HG02981 (cell line): Measurements from ENCODE around the gene SLC12A2.

Source experiments
- ATAC-seq: cut with Tn5 transposase; IDR thresholded peaks from one replicate; pipeline ENCODE4 v1.9.1; 2021; ENCODE audit warnings: mild to moderate bottlenecking, moderate library complexity; ENCODE audit not compliant: unreplicated experiment

SLC12A2 gene

DNA sequence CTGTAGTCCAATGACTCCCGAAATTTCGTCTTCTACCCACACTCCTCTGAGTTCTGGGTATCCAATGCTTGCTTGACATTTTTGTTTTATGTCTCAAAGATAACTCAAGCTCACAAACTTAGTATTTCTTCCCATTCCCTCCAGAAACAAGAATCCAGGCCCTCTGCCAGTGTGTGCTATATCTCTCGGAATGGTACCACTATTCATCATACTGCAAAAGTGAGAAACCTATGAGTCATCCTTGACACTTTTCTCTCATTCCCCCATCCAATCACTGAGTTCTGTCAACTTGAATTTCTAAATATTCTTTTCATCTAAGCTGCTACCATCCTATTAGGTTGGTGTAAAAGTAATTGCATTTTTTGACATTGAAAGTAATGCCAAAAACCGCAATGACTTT is 9.8 kb downstream of the SLC12A2 start:
- no peak for ATAC-seq

DNA sequence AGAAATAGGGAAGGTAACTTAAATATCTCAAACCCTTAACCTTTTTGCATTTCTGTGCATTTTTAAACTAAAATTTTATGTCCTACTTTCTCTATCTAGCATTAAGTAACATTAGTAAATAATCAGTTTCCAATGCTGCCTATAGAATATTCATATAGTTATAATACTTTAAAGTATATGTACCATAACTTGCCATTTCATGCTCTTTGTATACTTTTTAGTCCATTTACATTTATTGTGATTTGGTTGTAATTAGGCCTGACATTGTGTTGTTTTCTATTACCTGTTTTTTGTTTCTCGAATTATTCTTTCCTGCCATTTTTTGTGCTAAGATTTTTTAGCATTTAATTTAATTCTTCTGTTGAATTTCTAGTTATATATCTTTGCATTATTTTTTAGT is 13.7 kb downstream of the SLC12A2 start:
- no peak for ATAC-seq

DNA sequence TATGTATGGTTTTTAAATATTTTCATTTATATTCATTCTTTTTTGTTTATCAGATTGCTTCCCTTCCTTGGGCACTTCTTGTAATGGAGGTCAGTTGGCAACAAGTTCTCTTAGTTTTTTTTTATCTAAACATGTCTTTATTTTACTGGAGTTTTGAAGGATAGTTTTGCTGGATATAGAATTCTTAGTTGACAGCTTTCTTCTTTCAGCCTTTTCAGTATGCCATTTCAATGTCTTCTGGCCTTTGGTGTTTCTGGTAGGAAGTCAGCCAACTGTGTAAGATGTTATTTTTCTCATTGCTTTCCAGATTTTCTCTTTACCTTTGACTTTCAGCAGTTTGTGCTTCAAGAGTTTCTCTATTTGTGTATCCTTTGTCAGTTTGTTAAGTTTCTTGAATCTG is 14.2 kb downstream of the SLC12A2 start:
- ATAC-seq = no peak

DNA sequence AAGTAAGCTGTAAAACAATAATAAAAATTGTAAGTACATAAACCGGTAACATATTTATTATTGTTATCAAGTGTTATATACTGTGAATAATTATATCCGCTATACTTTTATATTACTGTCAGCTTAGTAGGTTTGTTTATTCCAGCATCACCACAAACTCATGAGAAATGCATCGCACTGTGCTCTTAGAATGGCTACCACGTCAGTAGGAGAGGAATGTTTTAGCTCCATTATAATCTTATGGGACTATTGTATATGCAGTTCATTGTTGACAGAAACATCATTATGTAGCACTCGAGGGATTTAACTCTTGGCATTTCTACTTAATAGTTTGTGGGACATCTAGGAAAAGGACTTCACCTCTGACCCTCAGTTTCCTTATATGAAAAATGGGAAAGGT is 16.4 kb downstream of the SLC12A2 start:
- ATAC-seq = no peak

DNA sequence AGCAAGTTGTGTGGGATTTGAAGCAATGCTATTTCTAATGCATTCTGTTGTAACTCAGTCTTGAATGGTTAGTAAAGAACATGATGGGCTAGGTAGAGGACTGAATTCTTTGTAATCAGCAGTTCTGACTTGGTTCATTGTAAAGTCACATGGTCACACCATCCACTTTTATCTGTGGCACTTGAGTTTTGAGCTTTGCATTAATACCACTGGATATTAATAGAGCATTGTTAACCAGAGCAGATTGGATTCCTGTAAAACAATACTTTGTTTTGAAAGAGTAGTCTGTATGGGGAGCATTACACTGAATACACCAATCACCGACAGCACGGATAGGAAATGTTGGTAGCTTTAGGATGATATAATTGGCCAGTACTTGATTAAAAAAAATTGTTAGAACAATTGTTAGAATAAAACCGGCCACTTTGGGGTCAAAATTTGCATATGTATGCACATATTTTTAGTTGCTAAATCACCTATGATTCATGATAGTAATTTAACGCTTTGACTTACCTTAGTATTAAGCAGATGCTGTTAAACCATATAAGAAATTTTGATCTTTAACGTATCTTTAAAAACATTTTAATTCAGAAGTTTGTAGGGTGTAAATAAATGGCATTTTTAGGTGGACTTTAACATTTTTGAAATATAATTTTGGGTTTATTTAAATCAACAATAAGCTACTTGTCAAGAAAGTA is 17.4 kb downstream of the SLC12A2 start:
- ATAC-seq = no peak

DNA sequence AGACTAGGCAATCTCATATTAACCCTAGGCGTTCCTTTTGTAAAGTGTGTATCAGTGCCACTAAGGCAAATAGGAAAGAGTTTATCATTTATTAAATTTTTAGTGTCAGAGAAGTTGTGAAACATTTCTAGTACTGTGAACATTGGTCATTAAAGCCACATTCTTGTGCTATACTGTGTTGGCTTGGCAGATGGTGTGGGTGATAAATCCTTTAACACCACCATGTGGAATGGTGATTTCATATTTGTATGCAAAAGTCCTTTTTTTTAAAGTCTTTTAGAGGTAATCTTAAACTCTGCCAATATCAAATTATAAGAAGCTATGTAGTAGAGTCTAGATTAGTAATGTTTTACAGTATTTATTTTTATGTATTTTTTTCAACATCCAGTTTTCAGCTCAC is 18.1 kb downstream of the SLC12A2 start:
- ATAC-seq = no peak

DNA sequence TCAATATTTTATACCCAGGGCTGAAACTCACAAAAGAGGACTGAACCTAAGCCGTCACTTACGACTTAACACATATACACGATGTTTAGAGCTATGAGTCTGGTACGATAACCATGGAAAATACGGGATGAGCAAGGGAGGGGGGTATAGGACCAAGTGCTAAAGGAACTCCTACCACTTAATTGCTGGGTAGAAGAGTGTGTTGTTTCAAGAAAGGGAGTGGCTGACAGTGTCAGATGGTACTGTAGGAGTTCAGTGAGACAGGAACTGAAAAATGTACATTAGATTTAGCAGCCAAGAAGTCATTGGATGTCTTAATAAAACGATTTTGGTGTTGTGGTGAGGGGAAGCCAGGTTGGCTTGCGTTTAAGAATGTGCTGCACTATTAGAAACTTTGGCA is 21.6 kb downstream of the SLC12A2 start:
- no peak for ATAC-seq

DNA sequence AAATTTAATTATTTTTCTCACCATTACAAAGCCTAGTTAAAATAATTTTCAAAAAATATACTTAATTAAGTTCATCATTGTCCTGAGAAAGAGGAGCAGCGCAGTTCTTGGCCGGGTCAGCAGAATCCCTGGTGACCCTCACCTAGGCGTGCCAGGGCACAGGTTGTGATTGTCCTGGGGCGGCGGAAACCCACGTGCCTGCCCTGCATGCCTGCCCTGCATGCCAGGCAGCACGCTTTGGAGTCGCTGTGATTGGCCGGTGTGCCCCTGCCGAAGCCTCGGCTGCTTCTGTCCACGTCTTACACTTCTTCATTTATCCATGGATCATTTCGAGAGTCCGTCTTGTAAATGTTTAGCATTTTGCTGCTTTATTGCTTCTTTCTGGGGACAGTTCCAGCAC is 25.6 kb downstream of the SLC12A2 start:
- no peak for ATAC-seq

DNA sequence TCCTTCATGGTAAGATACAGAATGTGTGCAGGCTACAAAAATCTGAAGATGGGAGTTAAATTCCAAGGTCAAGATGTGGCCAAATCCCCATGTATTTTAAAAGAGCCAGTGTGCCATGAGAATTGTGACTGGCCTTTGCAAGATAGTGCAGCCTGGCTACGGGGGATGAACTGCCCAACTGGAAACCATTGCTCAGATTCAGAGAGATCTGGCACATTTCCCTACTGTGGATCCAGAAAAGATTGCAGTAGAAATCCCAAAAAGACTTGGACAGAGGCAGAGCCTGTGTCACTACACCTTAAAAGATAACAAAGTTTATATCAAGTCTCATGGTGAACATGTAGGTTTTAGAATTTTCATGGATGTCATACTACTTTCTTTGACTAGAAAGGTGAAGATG is 26.2 kb downstream of the SLC12A2 start:
- no peak for ATAC-seq

DNA sequence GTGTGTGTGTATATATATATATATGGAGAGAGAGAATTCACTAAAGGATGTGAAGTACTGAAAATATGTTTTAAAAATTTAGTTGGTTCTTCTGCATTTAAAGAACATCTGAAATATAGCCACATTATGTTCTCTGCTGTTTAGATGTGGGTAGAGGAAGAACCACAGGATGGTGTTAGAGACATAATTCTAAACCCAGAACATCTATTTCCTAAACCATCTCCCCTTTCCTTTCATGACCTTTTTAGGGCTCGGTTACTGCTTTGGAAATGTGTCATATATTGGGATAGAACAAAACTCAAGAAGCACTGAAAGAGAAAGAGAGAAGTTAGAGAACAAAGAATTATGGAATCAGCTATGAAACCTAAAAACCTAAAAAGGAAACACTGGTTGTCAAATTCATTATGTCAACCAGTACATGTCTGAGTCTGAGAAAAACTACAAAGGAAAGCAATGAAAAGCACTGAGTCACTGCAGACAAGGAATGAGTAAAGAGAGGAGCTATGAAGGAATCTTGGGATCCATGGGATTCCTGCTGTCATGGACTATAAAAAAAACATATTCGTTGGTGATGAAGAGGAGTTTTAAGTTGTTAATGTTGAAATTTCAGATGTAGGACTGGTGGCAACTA is 28.4 kb downstream of the SLC12A2 start:
- ATAC-seq = no peak

DNA sequence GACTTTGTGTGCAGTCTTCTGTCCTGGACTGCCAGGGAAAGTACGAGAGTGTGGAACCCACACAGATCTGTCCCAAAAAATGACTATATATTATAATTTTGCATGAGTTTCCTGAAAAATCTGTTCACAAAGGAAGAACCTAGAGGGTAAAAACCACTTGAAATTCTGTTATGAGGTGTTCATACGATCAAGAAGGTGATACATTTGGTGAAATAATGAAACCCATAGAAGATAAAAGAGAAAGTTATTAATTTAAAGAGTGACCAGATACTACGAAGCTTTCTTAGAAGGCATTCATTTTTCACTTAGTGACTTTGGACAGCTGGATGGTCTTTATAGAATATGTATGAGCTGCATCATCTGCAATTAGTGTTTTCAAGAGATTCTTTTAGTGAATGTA is 32.9 kb downstream of the SLC12A2 start:
- ATAC-seq = no peak

DNA sequence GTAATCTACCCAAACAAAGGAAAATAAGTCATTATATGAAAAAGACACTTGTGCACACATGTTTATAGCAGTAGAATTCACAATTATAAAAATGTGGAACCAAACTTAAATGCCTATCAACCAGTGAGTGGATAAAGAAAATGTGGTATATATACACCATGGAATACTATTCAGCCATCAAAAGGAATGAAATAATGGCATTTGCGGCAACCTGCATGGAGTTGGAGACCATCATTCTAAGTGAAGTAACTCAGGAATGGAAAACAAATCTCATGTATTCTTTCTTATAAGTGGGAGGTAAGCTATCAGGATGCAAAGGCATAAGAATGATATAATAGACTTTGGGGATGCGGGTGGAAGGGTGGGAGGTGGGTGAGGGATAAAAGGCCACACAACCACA is 34.6 kb downstream of the SLC12A2 start:
- ATAC-seq = no peak

DNA sequence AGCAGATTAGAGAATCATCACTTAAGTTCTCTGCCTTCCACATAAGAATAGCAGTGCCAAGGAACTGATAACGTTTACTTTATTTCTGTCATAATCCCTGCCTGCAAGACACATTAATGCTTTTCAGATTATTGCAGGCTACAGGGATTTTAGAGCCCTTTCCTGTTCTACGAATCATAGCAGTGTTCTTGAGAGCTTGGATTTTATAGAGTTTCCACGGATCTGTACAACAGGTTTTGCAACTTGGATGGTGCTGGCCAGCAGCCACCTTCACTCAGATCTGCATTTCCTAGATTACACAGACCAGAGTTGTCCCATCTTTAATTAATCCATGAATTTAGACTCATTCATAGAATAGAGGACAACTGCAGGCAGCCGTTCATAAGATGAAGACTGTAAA is 38.1 kb downstream of the SLC12A2 start:
- no peak for ATAC-seq

DNA sequence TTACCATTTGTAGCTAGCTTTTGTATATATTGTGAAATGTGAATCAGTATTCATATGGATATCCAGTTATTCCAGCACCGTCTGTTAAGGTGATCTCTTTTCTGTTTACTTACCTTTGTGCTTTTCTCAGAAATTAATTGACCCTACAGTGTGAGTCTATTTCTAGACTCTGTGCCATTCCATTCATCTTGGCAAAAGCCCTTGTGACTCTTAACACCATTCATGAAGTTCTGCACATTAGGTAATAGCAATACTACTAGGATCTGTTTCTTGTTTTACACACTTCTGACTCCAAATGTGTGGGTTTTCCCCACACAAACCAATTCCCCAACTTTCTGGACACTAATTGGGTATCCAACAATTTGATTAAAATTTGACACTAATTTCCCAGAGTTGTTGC is 40.4 kb downstream of the SLC12A2 start:
- ATAC-seq = no peak

DNA sequence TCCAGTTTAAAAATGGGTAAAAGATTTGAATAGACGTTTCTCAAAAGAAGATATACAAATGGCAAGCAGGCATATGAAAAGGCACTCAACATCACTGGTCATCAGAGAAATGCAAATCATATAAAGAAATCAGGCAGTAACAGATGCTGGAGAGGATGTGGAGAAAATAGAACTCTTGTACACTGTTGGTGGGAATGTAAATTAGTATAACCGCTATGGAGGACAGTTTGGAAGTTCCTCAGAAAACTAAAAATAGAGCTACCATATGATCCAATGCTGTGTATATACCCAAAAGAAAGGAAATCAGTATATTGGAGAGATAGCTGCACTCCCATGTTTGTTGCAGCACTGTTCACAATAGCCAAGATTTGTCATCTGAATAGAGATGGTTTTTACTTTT is 42.7 kb downstream of the SLC12A2 start:
- ATAC-seq = no peak

DNA sequence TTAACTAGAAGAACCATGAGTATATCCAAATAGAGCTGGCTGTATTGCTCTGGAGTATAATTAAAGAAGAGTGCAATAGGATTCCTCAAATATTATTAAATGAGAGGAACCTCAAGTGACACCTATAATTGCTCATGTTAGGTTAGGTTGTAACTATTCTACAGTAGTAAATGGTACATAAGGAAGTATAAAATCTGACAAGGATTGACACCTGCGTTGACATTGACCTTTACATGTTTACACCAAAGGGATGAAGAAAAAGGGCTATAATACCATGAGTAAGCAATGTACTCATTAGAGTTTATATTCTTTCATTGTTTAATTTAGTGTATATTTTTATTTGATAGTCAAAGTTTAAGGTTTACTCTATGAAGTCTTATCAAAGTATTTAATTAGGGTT is 48.9 kb downstream of the SLC12A2 start:
- ATAC-seq = no peak

DNA sequence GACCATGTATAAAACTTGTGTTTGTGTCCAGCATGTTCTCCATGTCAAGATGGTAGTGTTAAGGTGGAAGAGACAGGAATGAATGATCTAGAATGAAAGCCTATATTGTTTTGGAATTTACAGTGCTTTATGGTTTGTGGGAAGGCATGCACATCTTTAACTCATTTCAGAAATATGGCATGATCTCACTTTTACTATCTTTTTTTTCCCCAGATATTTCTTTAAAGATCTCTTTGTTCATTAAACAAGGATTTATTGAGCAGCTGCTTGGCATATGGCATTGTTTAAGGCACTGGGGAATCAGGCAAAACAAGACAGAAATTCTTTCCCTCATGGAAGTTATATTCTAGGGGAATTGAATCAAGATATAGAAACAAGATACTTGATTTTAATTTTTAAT is 51.7 kb downstream of the SLC12A2 start:
- no peak for ATAC-seq

DNA sequence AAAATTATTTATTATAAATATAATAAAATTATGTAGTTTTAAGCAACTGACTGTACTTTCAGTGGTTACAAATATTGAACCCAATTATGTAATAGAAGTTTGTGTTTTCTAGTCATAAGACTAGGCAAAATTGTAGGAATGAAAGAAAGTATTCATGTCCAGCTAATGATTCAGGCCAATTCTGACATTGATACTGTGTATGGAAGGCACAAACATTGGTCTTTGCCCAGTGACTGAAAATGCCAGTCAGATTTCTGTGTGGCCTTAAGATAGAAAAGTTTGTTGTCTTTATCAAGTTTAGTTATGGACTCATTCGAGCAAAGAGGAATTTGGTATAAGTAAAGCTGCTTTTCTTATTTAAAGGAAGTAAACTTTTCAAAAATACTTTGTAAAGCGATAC is 60.3 kb downstream of the SLC12A2 start:
- ATAC-seq = no peak

DNA sequence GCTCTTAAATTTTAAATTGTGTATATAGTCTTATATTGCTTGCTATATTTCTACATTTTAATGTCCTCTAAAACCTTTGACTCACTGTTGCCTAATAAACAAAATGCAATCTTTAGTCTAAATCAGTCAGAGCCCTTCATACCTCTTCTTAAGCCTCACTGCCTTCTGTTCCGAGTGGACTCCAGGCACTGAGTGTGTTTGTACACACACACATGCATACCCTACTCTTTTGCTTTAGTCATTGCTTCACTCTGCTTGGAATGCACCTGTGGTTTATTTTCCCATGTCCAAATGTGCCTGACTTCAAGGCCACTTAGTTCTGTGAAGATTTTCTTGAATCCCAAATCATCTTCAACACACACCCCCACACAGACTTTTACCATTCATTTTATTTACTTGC is 60.9 kb downstream of the SLC12A2 start:
- ATAC-seq = no peak

DNA sequence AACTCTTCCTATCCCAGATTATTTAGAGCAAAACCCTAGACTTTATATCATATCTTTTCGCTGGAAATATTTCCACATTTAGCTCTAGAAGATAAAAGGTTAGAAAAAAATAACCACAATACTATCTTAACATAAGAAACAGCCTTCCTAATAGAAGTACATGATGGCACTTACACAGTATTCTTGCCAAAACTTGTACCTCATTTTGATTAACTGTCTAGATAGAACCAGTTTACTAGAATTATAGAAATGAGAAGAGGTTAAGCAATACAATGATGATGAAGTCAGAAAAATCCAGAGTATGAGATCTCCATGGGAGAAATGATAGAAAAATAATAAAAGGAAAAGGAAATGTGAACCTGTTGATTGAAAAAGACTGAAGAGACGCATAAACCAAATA is 63.1 kb downstream of the SLC12A2 start:
- ATAC-seq = no peak

DNA sequence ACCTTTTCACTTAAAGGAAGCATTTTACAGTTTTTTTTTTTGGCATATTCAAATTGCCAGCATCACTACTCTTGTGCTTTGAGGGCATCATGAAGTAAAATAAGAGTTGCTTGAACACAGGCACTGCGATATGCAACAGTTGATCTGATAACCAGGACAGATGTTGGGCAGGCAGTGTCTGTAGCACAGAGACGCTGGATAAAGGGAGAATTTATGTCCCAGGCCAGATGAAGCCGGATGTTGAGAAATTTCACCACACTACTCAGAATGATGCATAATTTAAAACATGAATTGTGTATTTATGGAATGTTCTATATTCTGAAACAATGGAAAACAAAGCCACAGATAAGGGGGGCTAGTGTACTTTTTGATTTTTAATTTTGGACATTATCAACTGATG is 71.4 kb downstream of the SLC12A2 start:
- no peak for ATAC-seq

DNA sequence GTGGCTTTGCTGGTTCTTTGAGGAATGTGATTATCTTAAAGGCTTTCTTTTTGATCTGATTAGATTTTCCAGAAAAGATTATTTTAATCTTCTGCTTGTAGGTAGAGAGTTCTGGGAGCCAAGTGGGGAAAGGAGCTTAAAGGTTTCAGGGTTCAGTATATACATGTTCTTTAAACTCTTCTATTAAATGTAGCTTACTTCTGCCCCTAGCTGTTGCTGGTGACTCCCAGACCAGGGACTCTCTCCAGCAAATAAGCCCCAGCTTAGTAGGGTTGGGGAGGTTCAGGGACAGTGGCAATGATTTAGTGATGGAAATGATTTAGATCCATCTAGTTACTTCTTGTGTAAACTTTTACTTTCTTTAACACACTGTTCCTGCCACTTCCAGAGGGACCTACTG is 72.2 kb downstream of the SLC12A2 start:
- no peak for ATAC-seq

DNA sequence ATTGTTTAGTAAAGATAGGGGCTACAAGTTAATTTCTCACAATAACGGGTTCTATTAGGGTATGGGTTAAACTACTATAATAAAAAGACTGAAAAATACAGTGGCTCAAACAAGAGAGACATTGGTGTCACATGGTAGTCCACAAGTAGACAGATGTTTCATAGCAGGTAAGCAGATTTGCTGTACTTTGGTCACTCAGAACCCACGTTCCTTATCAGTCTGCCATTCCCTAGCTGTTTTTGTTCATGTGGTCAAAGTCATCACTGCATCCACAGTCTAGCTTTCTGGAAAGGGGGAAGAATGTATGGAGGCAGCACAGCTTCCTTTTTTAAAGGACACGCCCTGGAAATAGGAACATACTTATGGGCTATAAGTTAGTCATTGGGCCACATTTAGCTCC is 73.0 kb downstream of the SLC12A2 start:
- no peak for ATAC-seq
